ENCODE results near the gene MRPL58. TPM values are rescaled to one million over a fixed set of nuclear protein-coding genes. Genes with fewer than 3 reads are reported as not detected.
A peak's percentile ranks its signal among the peaks of the same experiment; 100 is the strongest.

MRPL58 gene
- total RNA-seq = 39.3 and 49.5 TPM in 2 replicates
- polyA plus RNA-seq = 29.8 and 39.3 TPM in 2 replicates

DNA sequence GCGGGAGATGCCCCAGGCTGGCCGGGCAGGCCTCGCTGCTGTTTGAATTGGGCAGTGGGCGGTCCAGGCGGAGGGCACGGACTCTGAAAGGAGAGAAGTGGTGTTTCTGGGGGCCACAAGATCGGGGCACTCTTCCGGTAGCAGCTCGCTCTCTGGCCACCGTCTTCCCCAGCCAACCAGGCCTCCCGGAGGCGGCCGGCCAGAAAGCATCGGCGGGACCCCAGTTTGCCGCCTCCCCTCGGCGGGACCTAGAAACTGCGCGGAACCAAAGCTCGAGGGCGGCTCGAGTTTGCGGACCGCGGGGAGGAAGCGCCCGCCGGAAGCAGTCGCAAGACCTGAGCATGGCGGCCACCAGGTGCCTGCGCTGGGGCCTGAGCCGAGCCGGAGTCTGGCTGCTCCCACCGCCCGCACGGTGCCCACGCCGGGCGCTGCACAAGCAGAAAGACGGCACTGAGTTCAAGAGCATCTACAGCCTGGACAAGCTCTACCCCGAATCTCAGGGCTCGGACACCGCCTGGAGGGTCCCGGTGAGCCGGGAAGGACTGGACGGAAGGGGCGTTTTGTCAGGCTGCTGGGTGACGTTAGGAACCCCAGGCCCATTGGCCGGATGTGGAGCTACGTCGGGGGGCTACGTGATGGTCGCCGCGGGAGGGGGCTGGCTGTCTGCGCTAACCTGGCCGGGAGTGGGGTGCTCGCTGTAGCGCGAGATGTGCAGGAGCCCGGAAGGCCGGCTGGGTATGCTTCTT is at the start of gene MRPL58:
MRPL58 (plus strand) TSS at position 325 of the 746 bp plus-strand sequence; CDS start at position 342, 17 bp downstream.
- peak; percentile 94 for DNase-seq (ENCODE audit: low spot score)
- Histone ChIP-seq H3K9me2 (replicated peaks; ENCODE audit: insufficient read depth) (no peaks in the 10 kb centered on the region), H2AFZ (peak within 1 kb of the TSS; percentile 93), H3K79me2 (peaks cover 17% of the 10 kb centered on the region), H3K9me3 (ENCODE audit: low read depth) (no peaks in the 10 kb centered on the region), H3K4me1 (ENCODE audit: insufficient read depth) (peaks cover 12% of the 10 kb centered on the region), H3K27ac (peak within 1 kb of the TSS; percentile 96), H3K4me3 (peak within 1 kb of the TSS; percentile 80), H4K20me1 (ENCODE audit: insufficient read depth, poor library complexity, severe bottlenecking) (no peaks in the 10 kb centered on the region), H3K4me2 (peak within 1 kb of the TSS; percentile 89), H3K36me3 (replicated peaks; ENCODE audit: insufficient read depth, low read depth) (no peaks in the 10 kb centered on the region), H3K27me3 (no peaks in the 10 kb centered on the region)
- WGBS (ENCODE audit: low lambda C conversion rate, missing lambda C conversion rate) = 2% methylated on average over 63 of the region's 63 CpGs
- no peak for TF ChIP-seq EZH2 (IDR thresholded peaks at IDR 0.05; ENCODE audit: borderline replicate concordance)
- TF ChIP-seq CTCF (IDR thresholded peaks at IDR 0.05; ENCODE audit: poor library complexity) = peak; percentile 37

DNA sequence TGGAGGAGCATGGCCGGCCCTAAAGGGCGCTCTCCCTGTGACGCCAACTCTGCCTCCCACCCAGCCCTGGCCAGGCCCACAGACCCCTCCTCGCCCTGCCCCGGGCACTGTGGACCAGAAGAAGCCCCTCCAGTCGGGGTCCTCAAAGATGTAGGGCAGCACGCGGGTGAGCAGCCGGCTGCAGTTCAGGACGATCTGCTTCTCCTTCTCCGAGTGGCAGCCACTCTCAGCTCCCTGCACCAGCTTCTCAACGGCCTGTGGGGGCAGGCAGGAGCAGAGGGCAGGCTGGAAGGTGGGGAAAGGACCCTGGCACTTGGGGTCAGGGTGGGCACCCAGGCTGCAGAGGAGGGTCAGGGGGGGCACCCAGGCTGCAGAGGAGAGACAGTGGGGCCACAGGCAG is 48.8 kb upstream of the MRPL58 start:
- Histone ChIP-seq H2AFZ (no peak overlapping the region), H3K4me3 (no peak overlapping the region), H3K9me3 (ENCODE audit: low read depth) (no peaks in the 10 kb centered on the region), H4K20me1 (ENCODE audit: insufficient read depth, poor library complexity, severe bottlenecking) (no peaks in the 10 kb centered on the region), H3K36me3 (replicated peaks; ENCODE audit: insufficient read depth, low read depth) (no peaks in the 10 kb centered on the region), H3K4me1 (ENCODE audit: insufficient read depth) (peaks cover 7% of the 10 kb centered on the region), H3K79me2 (no peaks in the 10 kb centered on the region), H3K9me2 (replicated peaks; ENCODE audit: insufficient read depth) (no peaks in the 10 kb centered on the region), H3K4me2 (no peak overlapping the region), H3K27ac (no peak overlapping the region), H3K27me3 (no peaks in the 10 kb centered on the region)
- WGBS (ENCODE audit: low lambda C conversion rate, missing lambda C conversion rate) = 76% methylated on average over 10 of the region's 12 CpGs
- TF ChIP-seq CTCF (IDR thresholded peaks at IDR 0.05; ENCODE audit: poor library complexity) (no peak), EZH2 (IDR thresholded peaks at IDR 0.05; ENCODE audit: borderline replicate concordance) (no peak), EZH2phosphoT487 (IDR thresholded peaks at IDR 0.05; ENCODE audit: low read depth, severe bottlenecking, unreplicated experiment) (no peak)
- no peak for DNase-seq (ENCODE audit: low spot score)

DNA sequence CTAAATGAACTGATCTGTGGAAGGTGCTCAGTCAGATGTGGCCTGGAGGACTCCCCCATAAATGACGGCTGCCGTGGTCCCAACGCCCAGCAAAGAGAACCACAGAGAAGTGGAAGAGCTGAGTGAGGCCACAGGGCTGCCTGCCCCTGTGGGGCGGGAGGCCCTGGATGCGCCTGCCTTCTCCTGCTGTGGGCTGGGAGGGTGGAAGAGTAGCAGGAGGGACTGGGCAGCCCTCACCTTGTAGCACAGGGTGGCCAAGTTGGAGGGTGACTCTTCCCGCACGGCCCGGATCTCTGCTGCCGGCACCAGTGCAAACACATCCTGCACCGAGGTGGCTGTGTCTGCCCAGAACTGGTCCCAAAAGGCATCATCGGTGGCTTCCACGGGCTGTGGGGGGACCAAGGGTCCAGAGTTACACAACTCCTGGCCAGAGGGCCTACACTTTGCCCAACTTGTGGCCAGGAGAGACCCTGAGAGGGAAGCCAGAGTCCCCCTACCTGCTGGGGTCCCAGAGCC is 48.2 kb upstream of the MRPL58 start:
- H4K20me1 ChIP-seq (ENCODE audit: insufficient read depth, poor library complexity, severe bottlenecking) = no peaks in the 10 kb centered on the region
- no peaks in the 10 kb centered on the region for H3K9me3 ChIP-seq (ENCODE audit: low read depth)
- no peak overlapping the region for H3K4me3 ChIP-seq
- H3K27ac ChIP-seq = no peak overlapping the region
- no peak overlapping the region for H3K4me2 ChIP-seq
- no peak for TF ChIP-seq EZH2 (IDR thresholded peaks at IDR 0.05; ENCODE audit: borderline replicate concordance)
- no peak for TF ChIP-seq CTCF (IDR thresholded peaks at IDR 0.05; ENCODE audit: poor library complexity)
- TF ChIP-seq EZH2phosphoT487 (IDR thresholded peaks at IDR 0.05; ENCODE audit: low read depth, severe bottlenecking, unreplicated experiment) = no peak
- DNase-seq (ENCODE audit: low spot score) = no peak
- H3K36me3 ChIP-seq (replicated peaks; ENCODE audit: insufficient read depth, low read depth) = no peaks in the 10 kb centered on the region
- WGBS (ENCODE audit: low lambda C conversion rate, missing lambda C conversion rate) = 94% methylated on average over 12 of the region's 12 CpGs
- no peak overlapping the region for H2AFZ ChIP-seq
- no peaks in the 10 kb centered on the region for H3K27me3 ChIP-seq
- peaks cover 3% of the 10 kb centered on the region for H3K79me2 ChIP-seq
- H3K9me2 ChIP-seq (replicated peaks; ENCODE audit: insufficient read depth) = no peaks in the 10 kb centered on the region
- H3K4me1 ChIP-seq (ENCODE audit: insufficient read depth) = peaks cover 8% of the 10 kb centered on the region
